ENCODE measurements around the gene OXLD1.

OXLD1 gene

DNA sequence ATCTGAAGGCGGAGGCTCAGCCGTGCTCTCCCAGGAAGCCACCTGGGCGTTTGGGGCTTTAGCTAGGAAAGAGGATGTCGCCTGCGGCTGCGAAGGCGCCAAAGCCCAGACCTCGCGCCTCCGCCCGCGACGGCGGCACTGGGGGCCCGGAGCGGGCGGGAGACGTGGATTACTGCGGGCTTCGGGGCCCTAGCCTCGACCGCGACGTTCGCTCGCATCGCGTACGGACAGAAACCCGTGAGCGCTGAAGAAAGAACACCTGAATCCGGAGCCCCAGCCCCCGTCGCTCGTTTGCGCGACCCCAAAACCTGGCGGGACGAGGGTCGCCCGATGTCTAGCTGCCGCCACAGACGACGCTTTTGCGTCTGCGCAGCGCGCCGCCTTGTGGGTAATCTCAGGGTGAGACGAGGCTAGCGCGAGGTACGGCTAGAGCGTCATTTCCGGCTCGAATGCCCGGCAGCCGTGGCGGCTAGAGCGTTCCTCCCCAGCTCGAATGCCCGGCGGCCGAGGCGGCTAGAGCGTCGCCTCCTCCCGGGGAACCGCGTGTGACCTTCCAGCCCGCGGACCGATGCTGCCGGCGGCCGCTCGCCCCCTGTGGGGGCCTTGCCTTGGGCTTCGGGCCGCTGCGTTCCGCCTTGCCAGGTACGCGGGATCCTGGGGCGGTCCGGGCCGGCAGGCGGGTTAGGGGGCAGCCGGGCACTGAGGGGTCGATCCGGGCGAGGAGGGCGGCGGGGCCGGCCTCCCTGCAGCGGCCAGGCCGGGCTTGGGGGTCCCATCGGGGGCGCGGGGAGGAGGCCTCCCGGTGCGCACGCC, 36.7 kb upstream of the OXLD1 start, which contains the start of gene MRPL12:
MRPL12 (plus strand) TSS at position 434 of the 813 bp plus-strand sequence; CDS start at position 569, 135 bp downstream.
- peak; percentile 80 for DNase-seq (ENCODE audit: low read depth)

GRCh38 chr17:81701288-81702071, 35.1 kb upstream of the OXLD1 start:
- DNase-seq (ENCODE audit: low read depth), result no peak

DNA sequence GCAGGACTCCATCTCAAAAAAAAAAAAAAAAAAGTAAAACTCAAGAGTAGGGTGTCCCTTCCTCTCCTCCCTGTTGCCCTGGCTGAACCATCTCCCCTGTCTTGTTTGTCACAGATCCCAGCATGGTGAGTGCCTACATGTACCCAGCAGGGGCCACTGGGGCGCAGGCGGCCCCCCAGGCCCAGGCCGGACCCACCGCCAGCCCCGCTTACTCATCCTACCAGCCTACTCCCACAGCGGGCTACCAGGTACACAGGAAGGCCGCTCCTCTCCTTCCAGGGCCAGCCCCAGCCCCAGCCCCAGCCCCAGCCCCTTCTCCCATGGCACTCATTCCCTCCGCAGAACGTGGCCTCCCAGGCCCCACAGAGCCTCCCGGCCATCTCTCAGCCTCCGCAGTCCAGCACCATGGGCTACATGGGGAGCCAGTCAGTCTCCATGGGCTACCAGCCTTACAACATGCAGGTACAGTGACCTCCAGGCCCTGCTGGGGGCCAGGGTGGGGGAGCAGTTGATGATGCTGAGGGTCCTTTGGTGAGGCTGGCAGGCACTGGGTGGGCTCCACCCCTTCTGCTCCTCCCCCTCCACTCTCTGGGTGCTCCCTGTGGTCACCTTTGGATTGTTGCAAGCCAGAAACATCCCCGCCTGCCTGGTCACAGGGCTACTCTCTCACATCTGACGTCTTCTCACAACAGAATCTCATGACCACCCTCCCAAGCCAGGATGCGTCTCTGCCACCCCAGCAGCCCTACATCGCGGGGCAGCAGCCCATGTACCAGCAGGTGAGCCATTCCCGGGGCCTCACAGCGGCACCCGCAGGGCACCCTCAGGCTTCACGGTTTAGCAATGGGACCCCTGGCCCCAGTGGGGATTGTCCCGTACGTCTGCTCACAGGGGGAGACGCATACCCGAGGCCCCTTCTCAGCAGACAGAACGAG, 34.2 kb upstream of the OXLD1 start:
- no peak for DNase-seq (ENCODE audit: low read depth)

GRCh38 chr17:81697261-81698044, 31.0 kb upstream of the OXLD1 start:
- DNase-seq (ENCODE audit: low read depth), result no peak

- no peak for DNase-seq (ENCODE audit: low read depth)
Measured at GRCh38 chr17:81696218-81696941, 30.0 kb upstream of the OXLD1 start.

DNA sequence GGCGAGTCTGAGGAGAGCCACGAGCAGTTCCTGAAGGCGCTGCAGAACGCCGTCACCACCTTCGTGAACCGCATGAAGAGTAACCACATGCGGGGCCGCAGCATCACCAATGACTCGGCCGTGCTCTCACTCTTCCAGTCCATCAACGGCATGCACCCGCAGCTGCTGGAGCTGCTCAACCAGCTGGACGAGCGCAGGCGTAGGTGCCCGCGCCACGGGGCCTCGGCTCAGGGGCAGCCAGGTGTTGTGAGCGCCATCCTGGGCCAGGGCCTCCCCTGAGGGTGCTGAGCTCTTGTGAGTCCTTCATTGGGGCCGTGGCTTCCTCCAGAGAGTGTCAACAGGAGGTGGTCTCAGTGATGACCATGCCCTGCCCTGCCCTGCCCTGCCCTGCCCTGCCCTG, 29.4 kb upstream of the OXLD1 start:
- DNase-seq (ENCODE audit: low read depth), result no peak

DNA sequence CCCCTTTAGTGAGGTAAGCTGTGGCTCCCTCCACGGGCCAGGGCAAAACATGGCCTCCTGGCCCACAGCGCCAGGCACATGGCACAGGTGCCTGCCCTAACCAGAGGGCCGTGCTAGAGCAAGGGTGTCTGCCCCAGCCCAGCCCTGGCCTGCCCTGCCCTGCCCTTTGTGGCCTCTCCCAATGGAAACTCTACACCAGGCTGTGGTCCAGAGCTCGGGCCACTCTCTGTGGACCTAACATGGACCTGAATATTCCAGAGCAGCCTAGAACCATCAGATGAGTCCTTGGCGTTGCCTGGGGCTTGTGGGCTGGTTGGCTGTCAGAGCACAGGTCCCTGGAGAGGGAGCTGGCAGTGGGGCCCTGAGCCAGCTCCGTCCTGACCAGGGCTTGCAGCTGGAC, 28.8 kb upstream of the OXLD1 start:
- no peak for DNase-seq (ENCODE audit: low read depth)

DNA sequence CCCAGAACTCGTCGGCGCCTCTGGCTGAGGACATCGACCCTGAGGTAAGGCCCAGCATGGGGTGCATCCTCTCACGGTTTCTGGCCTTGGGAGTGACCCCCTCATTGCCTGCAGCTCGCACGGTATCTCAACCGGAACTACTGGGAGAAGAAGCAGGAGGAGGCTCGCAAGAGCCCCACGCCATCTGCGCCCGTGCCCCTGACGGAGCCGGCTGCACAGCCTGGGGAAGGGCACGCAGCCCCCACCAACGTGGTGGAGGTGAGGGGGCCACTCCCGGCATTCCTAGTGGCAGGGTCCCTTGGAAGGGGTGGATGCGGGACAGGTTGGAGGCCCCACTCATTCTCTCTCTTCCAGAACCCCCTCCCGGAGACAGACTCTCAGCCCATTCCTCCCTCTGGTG, 28.4 kb upstream of the OXLD1 start:
- no peak for DNase-seq (ENCODE audit: low read depth)

DNA sequence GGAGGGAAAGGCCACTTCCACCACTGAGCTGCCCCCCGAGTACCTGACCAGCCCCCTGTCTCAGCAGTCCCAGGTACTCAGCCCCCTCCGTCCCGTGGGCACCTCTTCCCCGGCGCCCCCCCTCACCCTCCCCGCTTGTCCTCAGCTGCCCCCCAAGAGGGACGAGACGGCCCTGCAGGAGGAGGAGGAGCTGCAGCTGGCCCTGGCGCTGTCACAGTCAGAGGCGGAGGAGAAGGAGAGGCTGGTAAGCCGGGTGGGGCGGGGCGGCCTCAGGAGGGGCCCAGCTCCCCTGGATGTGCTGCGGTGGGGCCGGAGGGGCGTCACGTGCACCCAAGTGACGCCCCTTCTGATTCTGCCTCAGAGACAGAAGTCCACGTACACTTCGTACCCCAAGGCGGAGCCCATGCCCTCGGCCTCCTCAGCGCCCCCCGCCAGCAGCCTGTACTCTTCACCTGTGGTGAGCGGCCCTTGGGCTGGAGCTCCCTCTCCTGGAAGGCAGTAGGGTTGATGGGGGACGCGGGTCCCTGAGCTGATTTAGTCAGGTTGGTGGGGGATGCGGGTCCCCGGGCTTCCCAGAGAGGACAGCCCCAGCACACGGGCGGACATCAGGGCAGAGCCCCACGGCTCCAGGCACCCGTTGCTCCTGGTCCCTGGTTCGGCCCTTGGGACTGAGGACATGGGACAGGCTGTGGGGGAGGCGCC, 27.3 kb upstream of the OXLD1 start:
- DNase-seq (ENCODE audit: low read depth), result no peak

GRCh38 chr17:81691608-81692007, 25.2 kb upstream of the OXLD1 start:
- no peak for DNase-seq (ENCODE audit: low read depth)

- no peak for DNase-seq (ENCODE audit: low read depth)
Measured at GRCh38 chr17:81691196-81691595, 24.8 kb upstream of the OXLD1 start.

GRCh38 chr17:81690549-81690948, 24.1 kb upstream of the OXLD1 start:
- no peak for DNase-seq (ENCODE audit: low read depth)

GRCh38 chr17:81690066-81690465, 23.7 kb upstream of the OXLD1 start:
- DNase-seq (ENCODE audit: low read depth), result no peak

DNA sequence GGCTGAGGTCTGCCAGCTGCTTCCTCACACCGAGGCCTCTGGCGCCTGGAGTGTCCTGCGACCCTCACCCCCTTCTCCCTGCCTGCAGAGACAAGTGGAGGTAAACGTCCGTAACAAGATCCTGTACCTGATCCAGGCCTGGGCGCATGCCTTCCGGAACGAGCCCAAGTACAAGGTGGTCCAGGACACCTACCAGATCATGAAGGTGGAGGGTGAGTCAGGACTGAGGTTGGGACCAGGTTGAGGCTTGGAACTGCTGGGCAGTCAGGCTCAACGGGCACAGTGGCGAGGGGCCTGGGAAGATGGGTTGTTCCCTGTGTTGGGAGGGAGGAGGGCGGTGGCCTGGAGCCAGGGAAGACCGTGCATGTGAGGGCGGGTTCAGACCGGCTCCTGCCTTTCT, 22.2 kb upstream of the OXLD1 start:
- DNase-seq (ENCODE audit: low read depth), result no peak

DNA sequence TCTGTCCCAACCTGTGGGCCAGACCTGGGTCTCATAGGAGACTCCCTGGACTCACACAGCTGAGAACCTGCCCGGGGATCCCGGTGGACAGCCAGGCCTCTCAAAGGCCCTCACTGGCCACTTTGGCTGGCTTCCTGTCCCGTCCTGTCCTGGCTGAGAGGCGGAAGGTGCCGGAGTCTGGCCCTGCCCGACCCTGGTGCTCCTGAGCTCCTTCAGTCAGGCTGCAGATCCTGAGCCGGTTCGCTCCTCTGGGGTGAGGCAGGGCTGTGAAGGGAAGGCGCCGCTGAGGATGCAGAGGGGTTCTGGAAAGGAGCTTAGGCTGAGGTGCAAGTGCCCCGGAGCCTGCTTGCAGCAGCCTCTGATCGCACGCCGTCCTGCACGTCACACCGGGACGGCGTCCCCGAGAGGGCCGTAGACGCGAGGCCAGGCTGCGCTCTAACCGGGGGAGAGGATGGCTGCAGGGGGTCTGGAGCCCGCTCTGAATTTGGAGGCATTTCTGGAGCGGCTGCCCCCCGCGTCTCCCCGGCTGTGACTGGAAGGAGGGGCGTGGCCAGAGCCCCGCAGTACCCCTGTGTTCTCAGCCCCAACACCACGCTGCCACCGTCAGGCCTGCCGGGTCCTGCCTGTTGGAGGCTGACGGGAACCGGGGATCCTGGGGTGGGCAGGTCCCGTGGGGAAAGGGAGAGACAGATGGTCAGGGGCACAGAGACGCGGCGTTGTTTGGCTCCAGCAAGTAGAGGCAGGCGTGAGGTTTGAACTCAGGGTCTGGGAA, 21.6 kb upstream of the OXLD1 start:
- no peak for DNase-seq (ENCODE audit: low read depth)

GRCh38 chr17:81686614-81687013, 20.2 kb upstream of the OXLD1 start:
- no peak for DNase-seq (ENCODE audit: low read depth)

DNA sequence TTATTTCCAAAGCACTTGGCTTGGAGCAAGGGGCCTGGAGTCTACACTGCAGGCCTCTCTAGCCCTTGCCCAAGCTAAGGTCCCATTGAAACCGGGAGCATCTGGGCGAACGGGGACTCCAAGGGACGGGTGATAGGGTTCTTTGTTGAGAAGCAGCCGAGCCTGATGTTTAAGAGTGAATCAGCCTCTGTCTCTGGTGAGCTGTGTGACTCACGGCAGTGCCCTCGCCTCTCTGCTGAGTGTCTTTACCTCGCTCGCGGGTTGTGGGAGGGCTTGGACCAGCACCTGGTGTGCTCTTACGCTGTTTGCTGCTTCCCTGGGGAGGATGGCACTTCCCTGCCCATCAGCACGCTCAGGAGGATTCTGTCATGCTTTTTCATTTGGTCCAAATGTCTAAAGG, 18.7 kb upstream of the OXLD1 start:
- no peak for DNase-seq (ENCODE audit: low read depth)

GRCh38 chr17:81684442-81684911, 18.1 kb upstream of the OXLD1 start:
- no peak for DNase-seq (ENCODE audit: low read depth)

Measured in T-helper 22 cell (primary cell).